ENCODE data around the gene CDK18. TPM values are rescaled to one million over a fixed set of nuclear protein-coding genes. Genes with fewer than 3 reads are reported as not detected.

The CDK18 gene
- total and polyA plus RNA-seq, 9 of the 15 experiments (the other 6 are each of a cell fraction or from before 2014, with no cell fraction given): 0.05 to 0.69 (median 0.17) TPM; not detected in 2

- TF ChIP-seq, protein P1, sequence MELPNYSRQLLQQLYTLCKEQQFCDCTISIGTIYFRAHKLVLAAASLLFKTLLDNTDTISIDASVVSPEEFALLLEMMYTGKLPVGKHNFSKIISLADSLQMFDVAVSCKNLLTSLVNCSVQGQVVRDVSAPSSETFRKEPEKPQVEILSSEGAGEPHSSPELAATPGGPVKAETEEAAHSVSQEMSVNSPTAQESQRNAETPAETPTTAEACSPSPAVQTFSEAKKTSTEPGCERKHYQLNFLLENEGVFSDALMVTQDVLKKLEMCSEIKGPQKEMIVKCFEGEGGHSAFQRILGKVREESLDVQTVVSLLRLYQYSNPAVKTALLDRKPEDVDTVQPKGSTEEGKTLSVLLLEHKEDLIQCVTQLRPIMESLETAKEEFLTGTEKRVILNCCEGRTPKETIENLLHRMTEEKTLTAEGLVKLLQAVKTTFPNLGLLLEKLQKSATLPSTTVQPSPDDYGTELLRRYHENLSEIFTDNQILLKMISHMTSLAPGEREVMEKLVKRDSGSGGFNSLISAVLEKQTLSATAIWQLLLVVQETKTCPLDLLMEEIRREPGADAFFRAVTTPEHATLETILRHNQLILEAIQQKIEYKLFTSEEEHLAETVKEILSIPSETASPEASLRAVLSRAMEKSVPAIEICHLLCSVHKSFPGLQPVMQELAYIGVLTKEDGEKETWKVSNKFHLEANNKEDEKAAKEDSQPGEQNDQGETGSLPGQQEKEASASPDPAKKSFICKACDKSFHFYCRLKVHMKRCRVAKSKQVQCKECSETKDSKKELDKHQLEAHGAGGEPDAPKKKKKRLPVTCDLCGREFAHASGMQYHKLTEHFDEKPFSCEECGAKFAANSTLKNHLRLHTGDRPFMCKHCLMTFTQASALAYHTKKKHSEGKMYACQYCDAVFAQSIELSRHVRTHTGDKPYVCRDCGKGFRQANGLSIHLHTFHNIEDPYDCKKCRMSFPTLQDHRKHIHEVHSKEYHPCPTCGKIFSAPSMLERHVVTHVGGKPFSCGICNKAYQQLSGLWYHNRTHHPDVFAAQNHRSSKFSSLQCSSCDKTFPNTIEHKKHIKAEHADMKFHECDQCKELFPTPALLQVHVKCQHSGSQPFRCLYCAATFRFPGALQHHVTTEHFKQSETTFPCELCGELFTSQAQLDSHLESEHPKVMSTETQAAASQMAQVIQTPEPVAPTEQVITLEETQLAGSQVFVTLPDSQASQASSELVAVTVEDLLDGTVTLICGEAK (IDR thresholded peaks at IDR 0.05): no peak
- TF ChIP-seq, protein P1 (CRISPR knock-in tag; IDR thresholded peaks at IDR 0.05): no peak
- TF ChIP-seq RAD21 (CRISPR knock-in tag; conservative IDR thresholded peaks at IDR 0.05 in 1 of 2, IDR thresholded peaks at IDR 0.05 in 1 of 2) (peak; percentile 81 to 95), RBM14 (IDR thresholded peaks at IDR 0.05; ENCODE audit: borderline replicate concordance, insufficient read depth, low read depth, low read length) (peak; percentile 97; the same call in 1 of the 2 replicates), CTBP1 (IDR thresholded peaks at IDR 0.05; ENCODE audit: borderline replicate concordance) (peak; percentile 67; the same call in 1 of the 2 replicates), RB1 (IDR thresholded peaks at IDR 0.05; ENCODE audit: low read depth) (peak; percentile 83), KAT2B (IDR thresholded peaks at IDR 0.05; ENCODE audit: low read depth, low read length) (no peak)
- TF ChIP-seq, protein P2, sequence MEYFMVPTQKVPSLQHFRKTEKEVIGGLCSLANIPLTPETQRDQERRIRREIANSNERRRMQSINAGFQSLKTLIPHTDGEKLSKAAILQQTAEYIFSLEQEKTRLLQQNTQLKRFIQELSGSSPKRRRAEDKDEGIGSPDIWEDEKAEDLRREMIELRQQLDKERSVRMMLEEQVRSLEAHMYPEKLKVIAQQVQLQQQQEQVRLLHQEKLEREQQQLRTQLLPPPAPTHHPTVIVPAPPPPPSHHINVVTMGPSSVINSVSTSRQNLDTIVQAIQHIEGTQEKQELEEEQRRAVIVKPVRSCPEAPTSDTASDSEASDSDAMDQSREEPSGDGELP (CRISPR knock-in tag; IDR thresholded peaks at IDR 0.05; ENCODE audit: borderline replicate concordance): peak; percentile 52; the same call in 1 of the 2 replicates
- TF ChIP-seq, protein P3, sequence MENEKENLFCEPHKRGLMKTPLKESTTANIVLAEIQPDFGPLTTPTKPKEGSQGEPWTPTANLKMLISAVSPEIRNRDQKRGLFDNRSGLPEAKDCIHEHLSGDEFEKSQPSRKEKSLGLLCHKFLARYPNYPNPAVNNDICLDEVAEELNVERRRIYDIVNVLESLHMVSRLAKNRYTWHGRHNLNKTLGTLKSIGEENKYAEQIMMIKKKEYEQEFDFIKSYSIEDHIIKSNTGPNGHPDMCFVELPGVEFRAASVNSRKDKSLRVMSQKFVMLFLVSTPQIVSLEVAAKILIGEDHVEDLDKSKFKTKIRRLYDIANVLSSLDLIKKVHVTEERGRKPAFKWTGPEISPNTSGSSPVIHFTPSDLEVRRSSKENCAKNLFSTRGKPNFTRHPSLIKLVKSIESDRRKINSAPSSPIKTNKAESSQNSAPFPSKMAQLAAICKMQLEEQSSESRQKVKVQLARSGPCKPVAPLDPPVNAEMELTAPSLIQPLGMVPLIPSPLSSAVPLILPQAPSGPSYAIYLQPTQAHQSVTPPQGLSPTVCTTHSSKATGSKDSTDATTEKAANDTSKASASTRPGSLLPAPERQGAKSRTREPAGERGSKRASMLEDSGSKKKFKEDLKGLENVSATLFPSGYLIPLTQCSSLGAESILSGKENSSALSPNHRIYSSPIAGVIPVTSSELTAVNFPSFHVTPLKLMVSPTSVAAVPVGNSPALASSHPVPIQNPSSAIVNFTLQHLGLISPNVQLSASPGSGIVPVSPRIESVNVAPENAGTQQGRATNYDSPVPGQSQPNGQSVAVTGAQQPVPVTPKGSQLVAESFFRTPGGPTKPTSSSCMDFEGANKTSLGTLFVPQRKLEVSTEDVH (IDR thresholded peaks at IDR 0.05; ENCODE audit: low read depth, partially characterized antibody): no peak
Measured at GRCh38 chr1:205528887-205529825, 24.7 kb downstream of the CDK18 start (continued).
